AG09319 (cell line): ENCODE results near the gene ZMIZ1.
"Not testable (repeated sequence)": the region's sequence is repeated elsewhere in the genome, so short reads cannot be mapped to it uniquely, and the experiment has no call there.

ENCODE experiments used
- DNase-seq: peaks from one replicate; pipeline ENCODE4 v3.0.0-alpha.2; 2010; ENCODE audit warnings: low read depth; ENCODE audit errors: extremely low read depth
- TF ChIP-seq, protein P1 (sequence below): IDR thresholded peaks from 2 replicates; pipeline ENCODE4 v1.5.1; 2011; ENCODE audit warnings: low read depth, mild to moderate bottlenecking, inconsistent platforms, low read length, moderate library complexity

Gene ZMIZ1

DNA sequence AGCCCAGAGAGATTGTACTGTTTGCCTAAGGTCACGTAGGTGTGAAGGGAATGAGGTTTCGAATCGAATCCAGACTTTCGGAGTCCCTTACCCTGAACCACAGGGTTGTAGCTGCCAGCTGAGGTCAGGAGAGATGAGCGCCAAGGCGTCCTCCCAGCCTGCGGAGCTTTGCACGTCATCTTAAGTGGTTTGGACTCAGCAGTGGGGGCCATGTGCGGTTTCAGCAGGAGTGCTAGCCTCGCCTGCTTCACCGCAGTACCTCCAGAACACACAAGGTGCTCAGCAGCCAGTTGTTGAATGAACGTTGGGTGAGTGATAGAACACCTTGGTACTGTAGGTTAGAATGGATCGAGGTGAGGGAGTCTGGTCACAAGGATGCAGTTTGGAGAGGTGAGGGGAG is 203.6 kb downstream of the ZMIZ1 start:
- no peak for DNase-seq
- TF ChIP-seq, protein P1, sequence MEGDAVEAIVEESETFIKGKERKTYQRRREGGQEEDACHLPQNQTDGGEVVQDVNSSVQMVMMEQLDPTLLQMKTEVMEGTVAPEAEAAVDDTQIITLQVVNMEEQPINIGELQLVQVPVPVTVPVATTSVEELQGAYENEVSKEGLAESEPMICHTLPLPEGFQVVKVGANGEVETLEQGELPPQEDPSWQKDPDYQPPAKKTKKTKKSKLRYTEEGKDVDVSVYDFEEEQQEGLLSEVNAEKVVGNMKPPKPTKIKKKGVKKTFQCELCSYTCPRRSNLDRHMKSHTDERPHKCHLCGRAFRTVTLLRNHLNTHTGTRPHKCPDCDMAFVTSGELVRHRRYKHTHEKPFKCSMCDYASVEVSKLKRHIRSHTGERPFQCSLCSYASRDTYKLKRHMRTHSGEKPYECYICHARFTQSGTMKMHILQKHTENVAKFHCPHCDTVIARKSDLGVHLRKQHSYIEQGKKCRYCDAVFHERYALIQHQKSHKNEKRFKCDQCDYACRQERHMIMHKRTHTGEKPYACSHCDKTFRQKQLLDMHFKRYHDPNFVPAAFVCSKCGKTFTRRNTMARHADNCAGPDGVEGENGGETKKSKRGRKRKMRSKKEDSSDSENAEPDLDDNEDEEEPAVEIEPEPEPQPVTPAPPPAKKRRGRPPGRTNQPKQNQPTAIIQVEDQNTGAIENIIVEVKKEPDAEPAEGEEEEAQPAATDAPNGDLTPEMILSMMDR = no peak

DNA sequence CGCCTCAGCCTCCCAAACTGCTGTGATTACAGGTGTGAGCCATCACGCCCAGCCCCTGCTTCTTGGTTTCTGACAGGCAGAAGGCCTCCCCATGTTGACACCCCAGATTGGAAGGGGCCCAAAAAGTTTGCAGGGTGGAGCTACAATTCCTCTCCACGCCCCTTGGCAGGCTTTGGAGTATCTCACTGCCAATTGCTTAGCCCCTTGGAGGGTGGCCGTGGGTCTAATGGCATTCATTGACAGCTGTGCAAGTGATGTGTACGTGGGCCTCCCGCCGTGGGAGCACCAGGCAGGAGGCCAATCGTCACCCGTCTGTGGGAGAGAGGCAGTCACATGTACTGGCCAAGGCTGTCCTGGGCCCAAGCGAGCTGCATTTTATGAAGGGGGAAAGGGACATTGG is 204.8 kb downstream of the ZMIZ1 start:
- DNase-seq = no peak
- TF ChIP-seq, protein P1 = no peak

DNA sequence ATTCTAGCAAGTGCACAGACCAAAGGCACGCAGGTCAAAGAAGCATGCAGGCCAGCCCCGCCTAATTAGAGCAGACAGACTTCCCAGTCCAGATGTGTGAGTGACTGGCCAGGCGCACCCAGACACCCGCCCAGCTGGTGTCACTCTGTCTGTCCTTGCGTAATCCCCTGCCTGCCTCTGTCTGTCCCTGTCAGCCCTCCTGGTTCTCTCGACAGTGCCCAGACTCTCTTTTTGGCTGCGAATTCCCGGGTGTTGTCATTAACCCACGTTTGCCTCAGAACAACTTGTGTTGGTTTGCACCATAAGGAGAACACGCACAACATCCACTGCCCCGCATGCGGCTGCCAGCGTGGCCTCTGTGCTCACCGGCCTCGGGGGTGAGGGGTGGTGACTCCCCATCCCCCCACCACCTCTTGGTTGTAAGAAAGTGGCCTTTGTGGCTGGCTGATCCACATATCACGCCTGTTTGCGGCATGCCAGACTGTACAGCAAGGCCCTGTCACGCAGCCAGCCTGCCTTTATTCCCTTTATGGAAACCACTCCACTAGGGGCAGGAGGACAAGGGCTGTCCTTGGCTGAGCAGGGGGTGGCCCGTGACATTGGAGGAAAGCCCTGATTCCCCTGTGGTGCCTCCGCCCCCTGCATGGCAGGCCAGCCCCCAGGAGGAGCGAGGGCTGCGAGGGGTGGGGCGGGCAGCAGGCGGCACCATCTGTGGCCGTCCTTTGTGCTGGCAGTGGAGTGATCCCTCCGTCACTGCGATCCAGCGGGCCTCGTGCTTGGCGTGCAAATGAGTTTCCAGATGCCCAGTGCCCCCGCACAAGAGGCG is 205.7 kb downstream of the ZMIZ1 start:
- DNase-seq = no peak
- TF ChIP-seq, protein P1 = peak; percentile 6

DNA sequence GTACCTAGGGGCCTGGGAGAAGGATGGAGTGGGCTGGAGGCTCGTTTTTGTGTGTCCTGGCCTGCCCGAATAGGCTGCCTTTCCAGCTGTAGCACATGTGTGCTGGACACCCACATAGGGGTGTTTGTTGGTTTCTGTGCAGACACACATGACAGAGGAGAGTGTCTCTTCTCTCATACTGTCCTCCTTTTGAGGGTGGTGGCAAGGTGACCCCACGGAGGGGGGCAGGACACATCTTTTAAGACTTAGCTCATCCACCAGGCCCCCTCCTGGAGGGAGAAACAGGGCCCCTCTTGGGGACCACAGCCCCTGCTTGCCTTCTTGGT is 206.3 kb downstream of the ZMIZ1 start:
- no peak for DNase-seq
- TF ChIP-seq, protein P1 = no peak

DNA sequence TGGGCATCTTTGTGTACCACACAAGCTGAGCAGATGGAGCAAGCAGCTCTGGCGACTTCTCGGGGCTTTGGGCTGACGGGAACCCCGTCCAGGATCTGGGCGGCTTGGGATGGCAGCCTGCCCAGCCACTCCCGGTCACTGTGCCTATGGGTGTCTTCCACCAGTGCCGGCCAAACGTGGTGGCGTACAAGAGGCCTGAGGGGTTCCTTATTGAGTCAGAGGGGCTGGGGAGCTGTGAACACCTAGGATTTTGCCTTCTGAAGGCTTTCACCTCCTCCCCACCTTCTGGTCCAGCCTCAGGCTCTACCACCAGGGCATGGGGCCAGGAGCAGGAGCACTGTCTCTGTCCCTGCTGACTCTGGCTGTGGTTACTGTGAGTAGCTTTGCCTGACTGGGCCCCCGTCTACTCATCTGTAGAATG is 206.7 kb downstream of the ZMIZ1 start:
- TF ChIP-seq, protein P1 = no peak
- DNase-seq = no peak

DNA sequence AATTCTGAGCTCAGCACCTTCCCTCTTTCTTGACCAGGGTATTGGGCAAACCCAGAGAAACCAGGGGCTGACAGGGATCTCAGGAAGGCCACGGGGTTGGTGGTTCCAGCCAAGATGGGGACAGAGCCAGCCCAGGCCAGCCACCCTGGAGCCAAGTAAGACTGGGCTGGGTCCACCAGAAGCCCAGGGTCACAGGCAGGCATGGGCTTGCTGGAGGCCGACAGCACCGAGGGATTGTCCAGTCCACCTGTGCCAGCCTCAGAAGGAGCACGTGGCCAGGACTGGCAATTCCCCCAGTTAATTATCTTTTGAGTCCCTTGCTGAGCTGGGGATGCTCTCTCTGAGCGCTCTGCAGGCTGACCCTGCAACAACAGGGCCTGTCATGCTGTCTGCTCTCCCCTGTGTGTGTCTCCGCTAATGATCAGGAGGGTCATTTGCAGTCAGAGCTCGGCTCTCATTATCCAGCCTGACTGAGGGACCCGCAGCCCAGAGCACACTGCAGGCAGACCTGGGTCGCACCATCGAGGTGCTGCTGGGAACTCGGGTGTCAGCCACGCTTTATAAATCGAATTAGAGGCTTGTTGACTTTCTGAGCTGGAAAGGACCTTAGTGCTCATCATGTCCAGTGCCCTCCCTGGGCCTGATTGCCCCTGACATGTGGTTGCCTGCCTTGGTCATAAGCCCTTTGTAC is 209.0 kb downstream of the ZMIZ1 start:
- no peak for DNase-seq
- TF ChIP-seq, protein P1 = no peak

DNA sequence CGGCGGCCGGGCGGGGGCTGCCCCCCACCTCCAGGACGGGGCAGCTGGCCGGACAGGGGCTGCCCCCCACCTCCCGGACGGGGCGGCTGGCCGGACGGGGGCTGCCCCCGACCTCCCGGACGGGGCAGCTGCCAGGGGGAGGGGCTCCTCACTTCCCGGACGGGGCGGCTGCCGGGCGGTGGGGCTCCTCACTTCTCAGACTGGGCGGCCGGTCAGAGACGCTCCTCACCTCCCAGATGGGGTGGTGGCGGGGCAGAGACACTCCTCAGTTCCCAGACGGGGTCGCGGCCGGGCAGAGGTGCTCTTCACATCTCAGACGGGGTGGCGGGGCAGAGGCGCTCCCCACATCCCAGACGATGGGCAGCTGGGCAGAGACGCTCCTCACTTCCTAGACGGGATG is 210.3 kb downstream of the ZMIZ1 start:
- DNase-seq = not testable (repeated sequence)
